Neural cell (in vitro differentiated cells): ENCODE results near the gene KCNT1. TPM values are rescaled to one million over a fixed set of nuclear protein-coding genes. Genes with fewer than 3 reads are reported as not detected.

ENCODE experiments used
- H2AFZ ChIP-seq: fragments of 200-600, 300-800 bp; sonication (generic), shearing (Covaris generic); 2 replicates; pipeline ENCODE4 v1.6.0; 2014; ENCODE audit warnings: low read depth, mild to moderate bottlenecking, antibody characterized with exemption, low read length, moderate library complexity
- H3F3A ChIP-seq: fragments of 200-600 bp; shearing (Covaris generic); 2 replicates; pipeline ENCODE4 v1.6.1; 2016; ENCODE audit warnings: mild to moderate bottlenecking, moderate library complexity, mixed read lengths, antibody characterized with exemption, low read length; ENCODE audit not compliant: insufficient read depth, poor library complexity, severe bottlenecking
- H3K27ac ChIP-seq: fragments of 200-600, 300-800 bp; sonication (generic), shearing (Covaris generic); 2 replicates; pipeline ENCODE4 v1.5.1; 2014; ENCODE audit warnings: mild to moderate bottlenecking, low read length, moderate library complexity
- H3K27me3 ChIP-seq: fragments of 300-800, 200-600 bp; sonication (generic), shearing (Covaris generic); 2 replicates; pipeline ENCODE4 v1.6.0; 2014; ENCODE audit warnings: mild to moderate bottlenecking, low read depth, low read length, moderate library complexity; ENCODE audit not compliant: insufficient read depth
- H3K36me3 ChIP-seq: fragments of 300-800, 200-600 bp; sonication (generic), shearing (Covaris generic); 2 replicates; pipeline ENCODE4 v1.5.1; 2014; ENCODE audit warnings: mild to moderate bottlenecking, antibody characterized with exemption, low read length, moderate library complexity; ENCODE audit not compliant: insufficient read depth
- H3K4me2 ChIP-seq: fragments of 300-800, 200-600 bp; sonication (generic), shearing (Covaris generic); 2 replicates; pipeline ENCODE4 v1.6.0; 2014; ENCODE audit warnings: mild to moderate bottlenecking, low read length
- H3K4me3 ChIP-seq: fragments of 300-800, 200-600 bp; sonication (generic), shearing (Covaris generic); 2 replicates; pipeline ENCODE4 v1.5.1; 2014; ENCODE audit warnings: mild to moderate bottlenecking, low read length, moderate library complexity
- H3K79me2 ChIP-seq: fragments of 200-600 bp; shearing (Covaris generic); replicated peaks from 2 replicates; pipeline ENCODE4 v1.6.0; 2014; ENCODE audit warnings: mild to moderate bottlenecking, low read length, moderate library complexity; ENCODE audit not compliant: insufficient read depth
- H3K9ac ChIP-seq: fragments of 300-800, 200-600 bp; sonication (generic), shearing (Covaris generic); 2 replicates; pipeline ENCODE4 v1.6.1; 2016; ENCODE audit warnings: mild to moderate bottlenecking, low read length, mixed read lengths
- H3K9me2 ChIP-seq: fragments of 200-600 bp; shearing (Covaris generic); 2 replicates; pipeline ENCODE4 v1.6.1; 2016; ENCODE audit warnings: mild to moderate bottlenecking, low read length, mixed read lengths; ENCODE audit not compliant: insufficient read depth
- H3K9me3 ChIP-seq: fragments of 200-600, 300-800 bp; sonication (generic), shearing (Covaris generic); 2 replicates; pipeline ENCODE4 v1.6.1; 2016; ENCODE audit warnings: mild to moderate bottlenecking, mixed run types, low read length, moderate library complexity, mixed read lengths
- H4K20me1 ChIP-seq: fragments of 200-600 bp; shearing (Covaris generic); 2 replicates; pipeline ENCODE4 v1.6.1; 2016; ENCODE audit warnings: mild to moderate bottlenecking, mixed run types; ENCODE audit not compliant: insufficient read depth
- CTCF ChIP-seq: fragments of 450-650 bp; IDR thresholded peaks from 2 replicates; pipeline ENCODE4 v1.5.1; 2014; ENCODE audit warnings: antibody characterized with exemption, mild to moderate bottlenecking, moderate library complexity; ENCODE audit not compliant: poor library complexity, severe bottlenecking
- EP300 ChIP-seq: fragments of 450-650 bp; conservative IDR thresholded peaks from 2 replicates; pipeline ENCODE4 v1.6.1; 2014; ENCODE audit warnings: antibody characterized with exemption, mild to moderate bottlenecking, moderate library complexity; ENCODE audit not compliant: poor library complexity, severe bottlenecking
- EZH2 ChIP-seq: fragments of 200-600, 300-800 bp; shearing (Covaris generic), sonication (generic); IDR thresholded peaks from 2 replicates; pipeline ENCODE4 v1.6.1; 2014; ENCODE audit warnings: antibody characterized with exemption, low read length, borderline replicate concordance, mild to moderate bottlenecking; ENCODE audit not compliant: insufficient read depth, poor library complexity, severe bottlenecking
- MXI1 ChIP-seq: fragments of 450-650 bp; conservative IDR thresholded peaks from 2 replicates; pipeline ENCODE4 v1.6.1; 2014; ENCODE audit warnings: antibody characterized with exemption, mild to moderate bottlenecking; ENCODE audit not compliant: poor library complexity, severe bottlenecking
- POLR2AphosphoS5 ChIP-seq: IDR thresholded peaks from 2 replicates; pipeline ENCODE4 v1.6.1; 2012
- RAD21 ChIP-seq: fragments of 450-650 bp; conservative IDR thresholded peaks from 2 replicates; pipeline ENCODE4 v1.6.1; 2014; ENCODE audit warnings: antibody characterized with exemption, mild to moderate bottlenecking, moderate library complexity
- SMC3 ChIP-seq: fragments of 450-650 bp; conservative IDR thresholded peaks from 2 replicates; pipeline ENCODE4 v1.6.1; 2014; ENCODE audit warnings: antibody characterized with exemption, mild to moderate bottlenecking, moderate library complexity; ENCODE audit not compliant: poor library complexity
- TAF1 ChIP-seq: IDR thresholded peaks from 2 replicates; pipeline ENCODE4 v1.6.1; 2012; ENCODE audit warnings: low read depth
- polyA plus RNA-seq: library from polyadenylated mRNA; depleted of rRNA; stranded (reverse); fragments of >200 nt; gene quantifications from 2 replicates; pipeline ENCODE4 v1.2.3, GENCODE V29; 2014
- TF ChIP-seq, protein P1 (sequence below): IDR thresholded peaks from 2 replicates; pipeline ENCODE4 v1.6.1; 2012; ENCODE audit warnings: borderline replicate concordance

KCNT1 gene
- polyA plus RNA-seq, 1 donor from 2014 or later = 0.67 TPM

- Histone ChIP-seq H3K9me3 (no peaks in the 10 kb centered on the region), H3K27me3 (no peaks in the 10 kb centered on the region), H3K9ac (no peak overlapping the region), H3K36me3 (no peaks in the 10 kb centered on the region), H3K79me2 (peaks cover 28% of the 10 kb centered on the region), H3F3A (no peaks in the 10 kb centered on the region), H4K20me1 (no peaks in the 10 kb centered on the region), H3K4me3 (no peak overlapping the region), H2AFZ (no peak overlapping the region), H3K4me2 (no peak overlapping the region), H3K27ac (no peak overlapping the region), H3K9me2 (no peaks in the 10 kb centered on the region)
- TF ChIP-seq EP300 (no peak), TAF1 (no peak), MXI1 (no peak), EZH2 (no peak), SMC3 (no peak), RAD21 (no peak), POLR2AphosphoS5 (no peak), CTCF (no peak)
- TF ChIP-seq, protein P1, sequence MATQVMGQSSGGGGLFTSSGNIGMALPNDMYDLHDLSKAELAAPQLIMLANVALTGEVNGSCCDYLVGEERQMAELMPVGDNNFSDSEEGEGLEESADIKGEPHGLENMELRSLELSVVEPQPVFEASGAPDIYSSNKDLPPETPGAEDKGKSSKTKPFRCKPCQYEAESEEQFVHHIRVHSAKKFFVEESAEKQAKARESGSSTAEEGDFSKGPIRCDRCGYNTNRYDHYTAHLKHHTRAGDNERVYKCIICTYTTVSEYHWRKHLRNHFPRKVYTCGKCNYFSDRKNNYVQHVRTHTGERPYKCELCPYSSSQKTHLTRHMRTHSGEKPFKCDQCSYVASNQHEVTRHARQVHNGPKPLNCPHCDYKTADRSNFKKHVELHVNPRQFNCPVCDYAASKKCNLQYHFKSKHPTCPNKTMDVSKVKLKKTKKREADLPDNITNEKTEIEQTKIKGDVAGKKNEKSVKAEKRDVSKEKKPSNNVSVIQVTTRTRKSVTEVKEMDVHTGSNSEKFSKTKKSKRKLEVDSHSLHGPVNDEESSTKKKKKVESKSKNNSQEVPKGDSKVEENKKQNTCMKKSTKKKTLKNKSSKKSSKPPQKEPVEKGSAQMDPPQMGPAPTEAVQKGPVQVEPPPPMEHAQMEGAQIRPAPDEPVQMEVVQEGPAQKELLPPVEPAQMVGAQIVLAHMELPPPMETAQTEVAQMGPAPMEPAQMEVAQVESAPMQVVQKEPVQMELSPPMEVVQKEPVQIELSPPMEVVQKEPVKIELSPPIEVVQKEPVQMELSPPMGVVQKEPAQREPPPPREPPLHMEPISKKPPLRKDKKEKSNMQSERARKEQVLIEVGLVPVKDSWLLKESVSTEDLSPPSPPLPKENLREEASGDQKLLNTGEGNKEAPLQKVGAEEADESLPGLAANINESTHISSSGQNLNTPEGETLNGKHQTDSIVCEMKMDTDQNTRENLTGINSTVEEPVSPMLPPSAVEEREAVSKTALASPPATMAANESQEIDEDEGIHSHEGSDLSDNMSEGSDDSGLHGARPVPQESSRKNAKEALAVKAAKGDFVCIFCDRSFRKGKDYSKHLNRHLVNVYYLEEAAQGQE = no peak
Measured at GRCh38 chr9:135835131-135835530, 133.1 kb downstream of the KCNT1 start.

- no peak for TF ChIP-seq EP300
- no peak for TF ChIP-seq TAF1
- Histone ChIP-seq H3K36me3 (no peaks in the 10 kb centered on the region), H3K27me3 (no peaks in the 10 kb centered on the region), H3K27ac (no peak overlapping the region), H3K4me3 (no peak overlapping the region), H3K9ac (no peak overlapping the region), H2AFZ (no peak overlapping the region), H3K79me2 (peaks cover 20% of the 10 kb centered on the region), H3K9me2 (no peaks in the 10 kb centered on the region), H3F3A (no peaks in the 10 kb centered on the region), H3K4me2 (no peak overlapping the region), H3K9me3 (no peaks in the 10 kb centered on the region), H4K20me1 (no peaks in the 10 kb centered on the region)
Measured at GRCh38 chr9:135839516-135839915, 137.5 kb downstream of the KCNT1 start.

DNA sequence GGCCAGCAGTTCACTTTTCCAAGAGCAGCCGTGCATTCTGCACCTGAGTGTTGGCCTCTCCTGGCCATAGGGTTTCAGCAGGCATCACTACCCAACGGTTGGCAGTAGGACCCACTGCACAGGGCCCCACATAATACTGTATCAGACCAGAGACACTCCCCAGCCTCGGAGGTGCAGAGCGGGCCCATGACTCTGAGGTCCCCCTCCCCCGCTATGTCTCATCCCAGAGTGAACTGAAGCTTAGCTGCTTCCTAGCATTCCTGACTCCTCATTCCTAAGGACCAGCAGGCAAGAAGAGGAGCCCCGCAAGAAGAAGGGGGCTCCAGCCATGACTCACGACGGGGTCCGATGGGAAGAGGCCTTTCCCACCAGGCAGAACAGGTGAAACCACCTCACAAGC lies 138.1 kb downstream of the KCNT1 start:
- Histone ChIP-seq H4K20me1 (no peaks in the 10 kb centered on the region), H3K27ac (no peak overlapping the region)
- TF ChIP-seq SMC3 (no peak), CTCF (no peak), TAF1 (no peak), EP300 (no peak), MXI1 (no peak), EZH2 (no peak), POLR2AphosphoS5 (no peak), RAD21 (no peak)
- TF ChIP-seq, protein P1 = no peak

More for the DNA sequence above, 138.1 kb downstream of the KCNT1 start:
- Histone ChIP-seq H2AFZ (no peak overlapping the region), H3K9ac (no peak overlapping the region), H3K27me3 (no peaks in the 10 kb centered on the region), H3K79me2 (peaks cover 20% of the 10 kb centered on the region), H3K9me3 (no peaks in the 10 kb centered on the region), H3K9me2 (no peaks in the 10 kb centered on the region), H3K36me3 (no peaks in the 10 kb centered on the region), H3F3A (no peaks in the 10 kb centered on the region), H3K4me3 (no peak overlapping the region), H3K4me2 (no peak overlapping the region)
